Testis (tissue), 2 donors: ENCODE measurements around the gene TECTA.

Experiments used
- POLR2A ChIP-seq: fragments of 450-650 bp; IDR thresholded peaks from one replicate; pipeline ENCODE4 v1.6.1; 2017; ENCODE audit warnings: antibody characterized with exemption, mild to moderate bottlenecking, moderate library complexity
- TF ChIP-seq, protein P1 (sequence below), 3 experiments: fragments of 450-650 bp in 2 of 3; fragments of 200-600 bp in 1 of 3; sonication (generic) in 1 of 3; IDR thresholded peaks; one replicate each; pipeline ENCODE4 v1.5.1; 2016 to 2019; ENCODE audit warnings: antibody characterized with exemption in 3 of 3, mild to moderate bottlenecking in 2 of 3, moderate library complexity in 1 of 3

DNA sequence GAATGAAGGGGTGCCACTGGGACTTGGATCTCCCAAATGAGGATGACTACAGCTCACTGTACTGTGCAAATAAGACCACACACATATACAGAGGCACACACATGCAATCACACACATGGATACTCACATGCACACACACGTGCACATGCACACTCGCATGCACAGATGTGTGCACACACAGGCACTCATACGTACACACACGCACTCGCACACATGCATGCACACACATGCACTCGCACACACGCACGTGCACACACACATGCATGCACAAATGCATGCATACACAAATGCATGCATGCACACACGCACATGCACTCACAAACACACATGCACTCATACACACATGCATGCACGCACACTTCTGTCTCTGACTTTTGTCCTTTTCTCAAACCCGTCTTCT lies 36.0 kb downstream of the TECTA start:
- TF ChIP-seq, protein P1, sequence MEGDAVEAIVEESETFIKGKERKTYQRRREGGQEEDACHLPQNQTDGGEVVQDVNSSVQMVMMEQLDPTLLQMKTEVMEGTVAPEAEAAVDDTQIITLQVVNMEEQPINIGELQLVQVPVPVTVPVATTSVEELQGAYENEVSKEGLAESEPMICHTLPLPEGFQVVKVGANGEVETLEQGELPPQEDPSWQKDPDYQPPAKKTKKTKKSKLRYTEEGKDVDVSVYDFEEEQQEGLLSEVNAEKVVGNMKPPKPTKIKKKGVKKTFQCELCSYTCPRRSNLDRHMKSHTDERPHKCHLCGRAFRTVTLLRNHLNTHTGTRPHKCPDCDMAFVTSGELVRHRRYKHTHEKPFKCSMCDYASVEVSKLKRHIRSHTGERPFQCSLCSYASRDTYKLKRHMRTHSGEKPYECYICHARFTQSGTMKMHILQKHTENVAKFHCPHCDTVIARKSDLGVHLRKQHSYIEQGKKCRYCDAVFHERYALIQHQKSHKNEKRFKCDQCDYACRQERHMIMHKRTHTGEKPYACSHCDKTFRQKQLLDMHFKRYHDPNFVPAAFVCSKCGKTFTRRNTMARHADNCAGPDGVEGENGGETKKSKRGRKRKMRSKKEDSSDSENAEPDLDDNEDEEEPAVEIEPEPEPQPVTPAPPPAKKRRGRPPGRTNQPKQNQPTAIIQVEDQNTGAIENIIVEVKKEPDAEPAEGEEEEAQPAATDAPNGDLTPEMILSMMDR (IDR thresholded peaks at IDR 0.05), result no peak
- no peak for TF ChIP-seq POLR2A
